ENCODE measurements around the gene TICRR. TPM values are rescaled to one million over a fixed set of nuclear protein-coding genes. Genes with fewer than 3 reads are reported as not detected.

Gene TICRR
- total and polyA plus RNA-seq, 4 experiments from 2014 or later: 0.07 to 0.14 (median 0.12) TPM; not detected in 1

GRCh38 chr15:89553632-89554031 lies 21.6 kb upstream of the TICRR start:
- Mint-ChIP-seq H3K36me3 (no peaks in the 10 kb centered on the region), H3K4me1 (no peaks in the 10 kb centered on the region), H3K9me3 (peaks cover 0 to 2% (median 0%) of the 10 kb centered on the region in 8 donors), H3K4me3 (no peak overlapping the region), H3K27me3 (peaks cover 4 to 14% of the 10 kb centered on the region in 2 donors), H3K27ac (peak overlapping the region in 1 of 7 donors; percentile 37)
- no peaks in the 10 kb centered on the region for H3K27me3 ChIP-seq (ENCODE audit: insufficient read depth, low read length)
- H3K4me3 ChIP-seq (ENCODE audit: low read length in 2 of 2): no peak overlapping the region
- H3K36me3 ChIP-seq (ENCODE audit: insufficient read depth, low read length): no peaks in the 10 kb centered on the region
- intact Hi-C loops (cut with micrococcal nuclease): no loop called here
- no peaks in the 10 kb centered on the region for H3K9me3 ChIP-seq (ENCODE audit: control insufficient read depth in 1 of 2, low read length in 2 of 2)
- H3K4me1 ChIP-seq (ENCODE audit: insufficient read depth, low read length): no peaks in the 10 kb centered on the region
- no peak for DNase-seq
- POLR2A ChIA-PET (ENCODE audit: partially characterized antibody): no interaction called here
- no peak overlapping the region for H3K27ac ChIP-seq (ENCODE audit: low read depth, low read length)
- CTCF ChIA-PET (ENCODE audit: partially characterized antibody): no interaction called here

GRCh38 chr15:89554247-89554646 lies 21.0 kb upstream of the TICRR start:
- no peak for DNase-seq
- Histone ChIP-seq H3K27ac (ENCODE audit: low read depth, low read length) (no peak overlapping the region), H3K9me3 (ENCODE audit: control insufficient read depth in 1 of 2, low read length in 2 of 2) (no peaks in the 10 kb centered on the region), H3K36me3 (ENCODE audit: insufficient read depth, low read length) (no peaks in the 10 kb centered on the region), H3K4me3 (ENCODE audit: low read length in 2 of 2) (no peak overlapping the region), H3K27me3 (ENCODE audit: insufficient read depth, low read length) (no peaks in the 10 kb centered on the region), H3K4me1 (ENCODE audit: insufficient read depth, low read length) (no peaks in the 10 kb centered on the region)
- Mint-ChIP-seq H3K4me3 (no peak overlapping the region), H3K27me3 (peaks cover 2 to 15% of the 10 kb centered on the region in 2 donors), H3K9me3 (no peaks in the 10 kb centered on the region), H3K4me1 (no peaks in the 10 kb centered on the region), H3K27ac (no peak overlapping the region), H3K36me3 (no peaks in the 10 kb centered on the region)
- intact Hi-C loops (cut with micrococcal nuclease): no loop called here
- CTCF ChIA-PET (ENCODE audit: partially characterized antibody): interaction anchor here (1.0 to 1.4 kb wide), 3 partner anchors 9 to 13 kb away, joined by 3 to 7 read pairs (median 3); no protein-coding TSS in a partner anchor
- POLR2A ChIA-PET (ENCODE audit: partially characterized antibody): no interaction called here

GRCh38 chr15:89555768-89556167 lies 19.5 kb upstream of the TICRR start:
- POLR2A ChIA-PET (ENCODE audit: partially characterized antibody): no interaction called here
- intact Hi-C loops (cut with micrococcal nuclease): no loop called here

GRCh38 chr15:89556413-89557262 lies 18.6 kb upstream of the TICRR start:
- no peaks in the 10 kb centered on the region for H3K4me1 ChIP-seq (ENCODE audit: insufficient read depth, low read length)
- intact Hi-C loops (cut with micrococcal nuclease): no loop called here
- DNase-seq: peak in 4 of 5 donors; percentile 24 to 35 (median 32)
- H3K27ac ChIP-seq (ENCODE audit: low read depth, low read length): no peak overlapping the region
- Mint-ChIP-seq H3K4me1 (no peaks in the 10 kb centered on the region), H3K27me3 (peaks cover 4 to 9% of the 10 kb centered on the region in 2 donors), H3K27ac (peak overlapping the region in 1 of 7 donors; percentile 53), H3K36me3 (no peaks in the 10 kb centered on the region), H3K4me3 (no peak overlapping the region), H3K9me3 (no peaks in the 10 kb centered on the region)
- CTCF ChIA-PET (ENCODE audit: partially characterized antibody): interaction anchor here (1.5 kb wide), 1 partner anchor 9 kb away, joined by 3 read pairs; no protein-coding TSS in a partner anchor
- POLR2A ChIA-PET (ENCODE audit: partially characterized antibody): no interaction called here
- no peaks in the 10 kb centered on the region for H3K36me3 ChIP-seq (ENCODE audit: insufficient read depth, low read length)
- no peak overlapping the region for H3K4me3 ChIP-seq (ENCODE audit: low read length in 2 of 2)
- H3K27me3 ChIP-seq (ENCODE audit: insufficient read depth, low read length): no peaks in the 10 kb centered on the region
- H3K9me3 ChIP-seq (ENCODE audit: control insufficient read depth in 1 of 2, low read length in 2 of 2): no peaks in the 10 kb centered on the region

More at GRCh38 chr15:89555768-89556167, 19.5 kb upstream of the TICRR start:
- Mint-ChIP-seq H3K27me3 (peaks cover 4 to 9% of the 10 kb centered on the region in 2 donors), H3K4me3 (no peak overlapping the region), H3K9me3 (no peaks in the 10 kb centered on the region), H3K36me3 (no peaks in the 10 kb centered on the region), H3K4me1 (no peaks in the 10 kb centered on the region), H3K27ac (no peak overlapping the region)
- CTCF ChIA-PET (ENCODE audit: partially characterized antibody): interaction anchor here (1.4 kb wide), 1 partner anchor 8 kb away, joined by 3 read pairs; no protein-coding TSS in a partner anchor
- Histone ChIP-seq H3K27me3 (ENCODE audit: insufficient read depth, low read length) (no peaks in the 10 kb centered on the region), H3K27ac (ENCODE audit: low read depth, low read length) (no peak overlapping the region), H3K4me3 (ENCODE audit: low read length in 2 of 2) (no peak overlapping the region), H3K4me1 (ENCODE audit: insufficient read depth, low read length) (no peaks in the 10 kb centered on the region), H3K36me3 (ENCODE audit: insufficient read depth, low read length) (no peaks in the 10 kb centered on the region), H3K9me3 (ENCODE audit: control insufficient read depth in 1 of 2, low read length in 2 of 2) (no peaks in the 10 kb centered on the region)
- no peak for DNase-seq

- intact Hi-C loops (cut with micrococcal nuclease): no loop called here
- Mint-ChIP-seq H3K27ac (no peak overlapping the region), H3K4me3 (no peak overlapping the region), H3K9me3 (no peaks in the 10 kb centered on the region), H3K36me3 (no peaks in the 10 kb centered on the region), H3K27me3 (peaks cover 5 to 12% of the 10 kb centered on the region in 2 donors), H3K4me1 (no peaks in the 10 kb centered on the region)
- Histone ChIP-seq H3K36me3 (ENCODE audit: insufficient read depth, low read length) (no peaks in the 10 kb centered on the region), H3K4me1 (ENCODE audit: insufficient read depth, low read length) (no peaks in the 10 kb centered on the region), H3K27ac (ENCODE audit: low read depth, low read length) (no peak overlapping the region), H3K27me3 (ENCODE audit: insufficient read depth, low read length) (no peaks in the 10 kb centered on the region), H3K9me3 (ENCODE audit: control insufficient read depth in 1 of 2, low read length in 2 of 2) (no peaks in the 10 kb centered on the region), H3K4me3 (ENCODE audit: low read length in 2 of 2) (no peak overlapping the region)
- ChIA-PET POLR2A (ENCODE audit: partially characterized antibody) (no interaction called here), CTCF (ENCODE audit: partially characterized antibody) (interaction anchor here (1.2 to 2.5 kb wide), 2 partner anchors 9 to 14 kb away, joined by 3 to 8 read pairs; no protein-coding TSS in a partner anchor)
- DNase-seq: no peak
These were observed 15.5 kb upstream of the TICRR start for GRCh38 chr15:89559769-89560264.

GRCh38 chr15:89566181-89566580 lies 9.1 kb upstream of the TICRR start:
- Histone ChIP-seq H3K9me3 (ENCODE audit: control insufficient read depth in 1 of 2, low read length in 2 of 2) (no peaks in the 10 kb centered on the region), H3K27ac (ENCODE audit: low read depth, low read length) (no peak overlapping the region), H3K36me3 (ENCODE audit: insufficient read depth, low read length) (no peaks in the 10 kb centered on the region), H3K4me3 (ENCODE audit: low read length in 2 of 2) (no peak overlapping the region), H3K27me3 (ENCODE audit: insufficient read depth, low read length) (no peaks in the 10 kb centered on the region), H3K4me1 (ENCODE audit: insufficient read depth, low read length) (no peaks in the 10 kb centered on the region)
- no peaks in the 10 kb centered on the region for H3K4me1 Mint-ChIP-seq
- H3K4me3 Mint-ChIP-seq: no peak overlapping the region
- POLR2A ChIA-PET (ENCODE audit: partially characterized antibody): no interaction called here
- no peaks in the 10 kb centered on the region for H3K36me3 Mint-ChIP-seq
- H3K9me3 Mint-ChIP-seq: peaks cover 0 to 7% (median 0%) of the 10 kb centered on the region in 8 donors
- DNase-seq: no peak
- CTCF ChIA-PET (ENCODE audit: partially characterized antibody): no interaction called here
- H3K27ac Mint-ChIP-seq: no peak overlapping the region
- intact Hi-C loops (cut with micrococcal nuclease): no loop called here
- peaks cover 8 to 25% of the 10 kb centered on the region in 2 donors for H3K27me3 Mint-ChIP-seq

GRCh38 chr15:89566621-89567294 lies 8.5 kb upstream of the TICRR start:
- Mint-ChIP-seq H3K27me3 (peaks cover 12 to 26% of the 10 kb centered on the region in 2 donors), H3K4me1 (no peaks in the 10 kb centered on the region), H3K27ac (no peak overlapping the region), H3K4me3 (no peak overlapping the region), H3K36me3 (no peaks in the 10 kb centered on the region), H3K9me3 (peaks cover 0 to 7% (median 0%) of the 10 kb centered on the region in 8 donors)
- Histone ChIP-seq H3K4me3 (ENCODE audit: low read length in 2 of 2) (no peak overlapping the region), H3K27me3 (ENCODE audit: insufficient read depth, low read length) (no peaks in the 10 kb centered on the region), H3K9me3 (ENCODE audit: control insufficient read depth in 1 of 2, low read length in 2 of 2) (no peaks in the 10 kb centered on the region), H3K4me1 (ENCODE audit: insufficient read depth, low read length) (no peaks in the 10 kb centered on the region), H3K36me3 (ENCODE audit: insufficient read depth, low read length) (no peaks in the 10 kb centered on the region), H3K27ac (ENCODE audit: low read depth, low read length) (no peak overlapping the region)
- no peak for DNase-seq
- ChIA-PET POLR2A (ENCODE audit: partially characterized antibody) (no interaction called here), CTCF (ENCODE audit: partially characterized antibody) (interaction anchor here (1.0 to 1.1 kb wide), 2 partner anchors 12 to 36 kb away, joined by 3 read pairs; no protein-coding TSS in a partner anchor)
- intact Hi-C loops (cut with micrococcal nuclease): no loop called here
